Measurements from ENCODE around the gene SMARCAD1.
A peak's percentile ranks its signal among the peaks of the same experiment; 100 is the strongest.

Gene SMARCAD1, protein sequence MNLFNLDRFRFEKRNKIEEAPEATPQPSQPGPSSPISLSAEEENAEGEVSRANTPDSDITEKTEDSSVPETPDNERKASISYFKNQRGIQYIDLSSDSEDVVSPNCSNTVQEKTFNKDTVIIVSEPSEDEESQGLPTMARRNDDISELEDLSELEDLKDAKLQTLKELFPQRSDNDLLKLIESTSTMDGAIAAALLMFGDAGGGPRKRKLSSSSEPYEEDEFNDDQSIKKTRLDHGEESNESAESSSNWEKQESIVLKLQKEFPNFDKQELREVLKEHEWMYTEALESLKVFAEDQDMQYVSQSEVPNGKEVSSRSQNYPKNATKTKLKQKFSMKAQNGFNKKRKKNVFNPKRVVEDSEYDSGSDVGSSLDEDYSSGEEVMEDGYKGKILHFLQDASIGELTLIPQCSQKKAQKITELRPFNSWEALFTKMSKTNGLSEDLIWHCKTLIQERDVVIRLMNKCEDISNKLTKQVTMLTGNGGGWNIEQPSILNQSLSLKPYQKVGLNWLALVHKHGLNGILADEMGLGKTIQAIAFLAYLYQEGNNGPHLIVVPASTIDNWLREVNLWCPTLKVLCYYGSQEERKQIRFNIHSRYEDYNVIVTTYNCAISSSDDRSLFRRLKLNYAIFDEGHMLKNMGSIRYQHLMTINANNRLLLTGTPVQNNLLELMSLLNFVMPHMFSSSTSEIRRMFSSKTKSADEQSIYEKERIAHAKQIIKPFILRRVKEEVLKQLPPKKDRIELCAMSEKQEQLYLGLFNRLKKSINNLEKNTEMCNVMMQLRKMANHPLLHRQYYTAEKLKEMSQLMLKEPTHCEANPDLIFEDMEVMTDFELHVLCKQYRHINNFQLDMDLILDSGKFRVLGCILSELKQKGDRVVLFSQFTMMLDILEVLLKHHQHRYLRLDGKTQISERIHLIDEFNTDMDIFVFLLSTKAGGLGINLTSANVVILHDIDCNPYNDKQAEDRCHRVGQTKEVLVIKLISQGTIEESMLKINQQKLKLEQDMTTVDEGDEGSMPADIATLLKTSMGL

DNA sequence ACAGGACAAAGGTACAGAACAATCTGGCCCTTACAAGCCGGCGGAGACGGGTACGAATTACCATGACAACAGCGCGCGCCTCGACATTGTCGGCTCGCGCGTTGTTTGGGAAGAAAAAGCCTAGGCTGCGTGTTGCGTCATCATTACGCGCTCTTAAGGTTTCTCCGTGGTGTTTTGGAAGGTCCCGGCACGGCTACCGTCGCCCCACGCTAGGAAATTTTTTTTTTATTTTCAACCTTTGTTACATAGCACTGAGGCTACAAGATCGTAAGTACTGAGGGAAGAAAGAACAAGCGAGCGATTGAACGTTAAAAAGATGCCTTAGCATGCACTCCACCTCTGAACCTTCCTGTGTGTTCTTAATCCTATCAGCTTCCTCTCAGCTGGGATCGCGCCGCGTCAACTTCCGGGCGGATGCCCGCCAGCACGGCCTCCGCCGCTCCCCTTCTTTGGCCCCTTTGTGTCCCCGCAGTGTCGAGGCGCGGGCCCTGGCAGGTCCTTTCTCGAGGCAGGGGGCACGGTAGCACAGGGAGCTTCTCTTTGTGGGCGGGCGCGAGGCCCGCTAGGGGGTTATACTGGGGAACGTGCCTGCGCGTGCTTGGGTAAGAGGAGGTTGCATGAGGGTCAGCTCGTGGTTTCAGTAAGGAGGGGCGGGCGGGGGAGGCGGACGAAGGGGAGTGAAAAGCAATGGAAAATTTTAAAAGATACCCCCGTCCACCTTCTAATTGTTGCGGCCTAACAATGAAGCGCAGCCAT lies at the start of gene SMARCAD1:
TSS of gene SMARCAD1 (plus strand) at position 397 of the 756 bp plus-strand sequence. CDS start 530 bp downstream, outside the sequence.
- DNase-seq (ENCODE audit: low read depth in 3 of 3) = peak; percentile 65 to 78 (median 75)

DNA sequence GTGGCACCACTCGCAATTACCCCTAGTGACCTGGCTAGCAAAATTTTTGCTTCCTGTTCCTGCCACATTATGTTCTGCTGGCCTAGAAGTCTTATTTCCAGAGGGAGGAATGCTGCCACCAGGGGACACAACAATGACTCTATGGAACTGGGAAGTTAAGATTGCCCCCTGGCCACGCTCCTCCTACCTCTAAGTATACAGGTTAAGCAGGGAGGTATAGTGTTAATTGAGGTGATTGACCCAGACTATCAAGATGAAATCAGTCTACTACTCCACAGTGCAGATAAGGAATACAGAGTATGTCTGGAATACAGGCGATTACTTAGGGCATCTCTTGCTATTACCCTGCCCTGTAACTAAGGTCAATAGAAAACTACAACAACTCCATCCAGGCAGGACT lies 48.8 kb upstream of the SMARCAD1 start:
- no peak for DNase-seq (ENCODE audit: low read depth in 3 of 3)

DNA sequence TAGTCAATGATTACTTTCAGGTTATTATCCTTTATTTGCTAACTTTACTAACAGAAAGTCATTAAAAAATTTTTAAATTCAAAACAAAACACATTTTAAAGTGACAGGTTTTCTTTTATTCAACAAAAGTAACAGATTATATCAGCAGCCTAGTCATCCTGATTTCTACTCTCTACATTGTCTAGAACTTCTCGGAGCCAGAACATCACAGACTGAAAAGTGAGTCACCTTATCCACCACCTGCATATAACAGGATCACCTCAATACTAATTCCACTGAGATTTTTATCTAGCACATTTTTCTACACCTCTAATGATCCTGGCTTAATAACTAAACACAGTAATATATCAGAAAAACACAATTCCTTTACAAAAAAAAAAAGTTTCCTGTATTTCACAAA lies 47.9 kb upstream of the SMARCAD1 start:
- DNase-seq (ENCODE audit: low read depth in 3 of 3) = no peak

DNA sequence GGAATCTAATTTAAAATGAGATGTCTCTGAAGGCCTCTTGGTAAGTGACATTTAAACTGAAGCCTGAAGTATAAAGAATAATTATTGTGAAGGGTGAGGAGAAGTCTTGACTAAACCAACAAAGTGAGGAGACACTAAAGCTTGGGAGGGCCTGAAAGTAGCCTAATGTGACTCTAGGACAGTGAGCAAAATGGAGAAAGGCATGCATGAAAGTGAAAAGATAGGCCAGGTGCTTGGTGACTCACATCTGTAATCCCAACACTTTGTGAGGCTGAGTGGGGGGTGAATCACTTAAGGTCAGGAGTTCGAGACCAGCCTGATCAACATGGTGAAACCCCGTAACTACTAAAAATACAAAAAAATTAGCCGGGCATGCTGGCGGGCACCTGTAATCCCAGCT lies 46.9 kb upstream of the SMARCAD1 start:
- DNase-seq (ENCODE audit: low read depth in 3 of 3) = no peak

DNA sequence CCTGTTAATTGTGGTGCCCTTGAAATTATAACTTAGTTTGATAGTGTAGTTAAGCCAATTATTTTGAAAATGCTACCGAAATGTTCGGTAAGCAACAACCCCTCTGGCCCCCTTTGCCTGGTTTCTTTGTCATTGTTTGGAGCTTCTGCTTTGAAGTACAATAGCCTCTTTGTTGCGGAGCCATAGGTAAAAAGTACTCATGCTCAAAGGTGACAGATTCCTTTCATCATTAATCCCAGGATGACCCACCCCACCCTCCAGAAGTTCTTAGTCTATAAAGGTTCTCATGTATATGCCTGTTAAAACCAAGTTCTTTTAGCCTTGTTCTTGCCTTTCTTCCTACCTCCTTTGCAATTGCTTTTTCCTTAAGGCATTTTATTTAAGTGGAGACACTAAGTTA lies 42.4 kb upstream of the SMARCAD1 start:
- DNase-seq (ENCODE audit: low read depth in 3 of 3) = no peak

DNA sequence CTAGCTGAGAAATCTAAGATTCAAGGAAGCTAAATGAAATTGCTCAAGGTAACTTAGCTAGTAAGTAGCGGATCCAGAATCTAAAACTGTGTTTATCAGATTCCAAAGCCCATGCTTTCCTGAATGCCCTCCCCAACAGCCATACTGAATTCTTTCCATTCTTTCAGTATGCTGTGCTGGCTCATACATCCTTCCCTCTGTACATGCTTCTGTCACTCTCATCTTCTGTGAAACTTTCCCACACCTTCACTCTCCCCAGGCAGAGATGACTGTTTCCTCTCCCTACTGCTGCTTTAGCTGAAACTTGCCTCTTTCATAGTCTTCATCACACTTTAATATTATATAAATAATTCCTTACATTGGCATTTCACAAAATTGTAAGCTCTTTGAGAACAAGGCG lies 39.3 kb upstream of the SMARCAD1 start:
- no peak for DNase-seq (ENCODE audit: low read depth in 3 of 3)

DNA sequence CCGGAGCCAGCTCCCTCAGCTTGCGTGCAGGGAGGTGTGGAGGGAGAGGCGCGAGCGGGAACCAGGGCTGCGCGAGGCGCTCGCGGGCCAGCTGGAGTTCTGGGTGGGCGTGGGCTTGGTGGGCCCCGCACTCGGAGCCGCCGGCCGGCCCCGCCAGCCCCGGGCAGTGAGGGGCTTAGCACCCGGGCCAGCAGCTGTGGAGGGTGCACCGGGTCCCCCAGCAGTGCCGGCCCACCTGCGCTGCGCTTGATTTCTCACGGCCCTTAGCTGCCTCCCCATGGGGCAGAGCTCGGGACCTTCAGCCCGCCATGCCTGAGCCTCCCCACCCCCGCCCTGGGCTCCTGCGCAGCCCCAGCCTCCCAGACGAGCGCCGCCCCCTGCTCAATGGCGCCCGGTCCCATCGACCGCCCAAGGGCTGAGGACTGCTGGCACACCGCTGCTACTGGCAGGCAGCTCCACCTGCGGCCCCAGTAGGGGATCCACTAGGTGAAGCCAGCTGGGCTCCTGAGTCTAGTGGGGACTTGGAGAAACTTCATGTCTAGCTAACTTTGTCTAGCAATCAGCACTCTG lies 37.8 kb upstream of the SMARCAD1 start:
- DNase-seq (ENCODE audit: low read depth in 3 of 3) = no peak

DNA sequence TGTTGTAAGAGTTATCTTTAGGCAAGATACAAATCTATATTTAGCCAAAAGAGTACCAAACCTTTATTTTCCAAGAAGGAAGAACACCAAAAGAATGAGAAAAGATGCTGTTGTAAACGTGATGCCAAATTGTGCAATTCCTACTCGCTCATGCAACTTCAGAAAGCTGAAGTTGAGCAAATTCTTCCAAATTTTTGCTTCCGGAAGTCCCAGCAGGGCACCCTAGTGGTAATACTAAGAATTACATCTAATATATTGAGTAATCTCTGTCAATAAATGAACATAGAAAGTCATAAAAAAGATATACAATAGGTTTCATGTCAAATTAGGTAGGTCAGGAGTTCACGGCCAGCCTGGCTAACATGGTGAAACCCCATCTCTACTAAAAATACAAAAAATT lies 36.0 kb upstream of the SMARCAD1 start:
- no peak for DNase-seq (ENCODE audit: low read depth in 3 of 3)

DNA sequence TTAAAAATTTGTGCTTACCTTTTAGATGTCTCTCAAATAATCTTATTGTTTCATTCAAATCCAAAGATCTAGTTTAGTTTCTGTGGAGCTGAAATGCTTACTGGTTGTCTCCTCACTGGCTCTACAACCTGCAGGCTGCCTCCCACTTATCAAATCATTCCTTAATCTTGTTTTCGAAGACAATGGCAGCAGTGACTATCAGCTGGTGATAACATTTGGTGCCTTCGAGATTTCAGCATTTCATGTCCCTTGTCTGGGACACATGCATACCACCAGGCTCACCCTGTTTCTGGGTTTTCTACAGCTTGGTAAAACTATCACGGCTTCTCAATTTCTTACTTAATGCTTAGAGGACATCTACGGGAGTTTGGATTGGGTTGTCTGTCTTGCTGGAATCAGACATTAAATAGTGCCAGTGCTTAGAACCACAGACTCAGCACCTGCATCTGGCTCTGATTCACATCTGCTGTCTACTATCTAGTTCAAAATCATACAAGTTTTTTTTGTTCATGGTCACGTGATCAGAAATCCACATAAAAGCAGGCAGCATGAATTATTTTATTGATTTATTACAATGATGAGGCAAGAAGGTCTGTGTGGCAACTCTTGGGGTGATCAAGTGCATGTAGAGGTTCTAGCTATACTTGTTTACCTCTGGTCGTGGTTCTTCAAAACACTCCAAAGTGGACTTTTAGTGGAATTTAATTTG lies 32.0 kb upstream of the SMARCAD1 start:
- DNase-seq (ENCODE audit: low read depth in 3 of 3) = no peak

DNA sequence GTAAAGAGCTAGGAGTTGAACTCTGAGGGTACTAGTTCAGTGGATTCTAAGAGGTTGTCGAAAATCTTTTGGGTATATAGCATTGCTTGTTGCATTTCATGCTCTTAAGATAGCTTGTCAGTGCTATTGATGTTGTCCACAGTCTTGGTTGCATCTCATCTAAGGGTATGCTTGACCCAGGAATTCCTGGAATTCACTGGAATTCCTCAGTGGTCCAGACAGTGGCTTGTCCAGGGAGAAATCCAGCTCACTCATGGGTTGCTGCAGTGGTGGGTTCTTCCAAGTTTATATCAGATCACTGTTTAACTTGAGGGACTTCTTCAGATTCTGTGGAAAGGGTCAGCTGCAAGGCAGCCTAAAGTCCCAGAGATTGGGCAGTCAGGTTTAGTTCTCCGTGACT lies 29.8 kb upstream of the SMARCAD1 start:
- no peak for DNase-seq (ENCODE audit: low read depth in 3 of 3)

DNA sequence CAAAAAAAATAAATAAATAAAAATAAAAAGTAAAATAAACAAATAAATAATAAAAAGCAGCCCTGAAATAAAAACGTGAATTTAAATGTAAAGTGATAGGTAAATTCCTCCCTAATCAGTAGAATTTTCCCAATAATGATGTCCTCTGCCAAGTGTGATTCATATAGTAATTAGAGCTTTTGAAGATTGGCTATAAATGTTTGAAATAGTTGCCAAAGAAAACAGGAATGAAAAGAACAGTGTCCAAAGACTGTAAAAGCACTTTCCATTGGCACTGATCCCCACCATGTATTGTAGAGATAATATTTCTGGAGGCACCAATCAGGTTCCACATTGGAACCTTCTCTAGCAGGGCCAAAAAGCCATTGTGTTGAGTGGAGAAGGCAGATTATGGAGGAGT lies 25.9 kb upstream of the SMARCAD1 start:
- no peak for DNase-seq (ENCODE audit: low read depth in 3 of 3)

DNA sequence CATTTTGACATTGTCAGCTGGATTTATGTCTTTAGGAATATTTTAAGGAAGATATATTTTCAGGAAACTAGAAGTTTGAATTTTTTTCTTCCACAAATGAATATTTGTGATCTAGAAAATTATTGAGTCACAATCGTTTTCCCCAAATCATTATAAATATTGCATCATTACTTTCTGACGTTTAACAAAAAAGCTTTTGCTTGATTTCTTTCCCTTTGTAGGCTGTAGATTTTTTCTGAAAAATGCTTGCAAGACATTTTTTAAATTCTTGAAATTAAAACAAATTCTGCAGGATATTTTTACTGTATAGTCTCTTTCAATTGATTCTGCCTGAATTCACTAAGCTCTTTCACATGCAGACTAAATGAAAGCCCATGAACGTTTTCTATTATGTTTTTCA lies 4.9 kb upstream of the SMARCAD1 start:
- no peak for DNase-seq (ENCODE audit: low read depth in 3 of 3)

DNA sequence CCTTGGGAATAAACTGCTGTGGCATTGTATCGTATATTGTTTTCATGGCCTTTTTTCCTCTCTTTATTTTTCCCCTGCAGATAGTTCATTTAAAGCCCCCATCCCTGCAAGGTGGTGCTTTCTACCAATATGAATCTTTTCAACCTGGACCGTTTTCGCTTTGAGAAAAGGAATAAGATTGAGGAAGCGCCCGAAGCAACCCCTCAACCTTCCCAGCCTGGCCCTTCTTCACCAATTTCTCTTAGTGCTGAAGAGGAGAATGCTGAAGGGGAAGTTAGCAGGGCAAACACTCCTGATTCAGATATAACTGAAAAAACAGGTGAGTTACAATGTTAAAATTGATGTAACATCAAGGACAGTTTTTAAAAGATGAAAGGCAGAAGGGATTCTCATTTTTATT lies 601 bp downstream of the SMARCAD1 start:
- no peak for DNase-seq (ENCODE audit: low read depth in 3 of 3)

DNA sequence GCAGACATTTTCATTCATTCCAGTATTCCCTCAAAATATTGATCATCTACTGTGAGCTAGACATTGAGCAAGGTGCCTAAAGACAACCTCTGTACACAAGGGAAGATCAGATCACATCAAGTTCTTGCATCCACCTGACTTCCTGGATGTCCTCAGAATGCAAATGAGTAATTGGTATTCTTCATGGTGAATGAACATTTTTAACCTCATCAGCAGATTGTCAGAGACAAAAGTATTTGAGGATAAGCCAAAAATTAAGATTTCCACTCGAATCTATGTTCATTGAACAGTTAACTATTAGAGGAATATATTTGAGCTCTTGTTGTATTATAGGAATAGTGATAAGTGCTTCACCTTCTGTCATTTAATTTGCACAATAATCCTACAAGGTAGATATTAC lies 1.3 kb downstream of the SMARCAD1 start:
- DNase-seq (ENCODE audit: low read depth in 3 of 3) = no peak

DNA sequence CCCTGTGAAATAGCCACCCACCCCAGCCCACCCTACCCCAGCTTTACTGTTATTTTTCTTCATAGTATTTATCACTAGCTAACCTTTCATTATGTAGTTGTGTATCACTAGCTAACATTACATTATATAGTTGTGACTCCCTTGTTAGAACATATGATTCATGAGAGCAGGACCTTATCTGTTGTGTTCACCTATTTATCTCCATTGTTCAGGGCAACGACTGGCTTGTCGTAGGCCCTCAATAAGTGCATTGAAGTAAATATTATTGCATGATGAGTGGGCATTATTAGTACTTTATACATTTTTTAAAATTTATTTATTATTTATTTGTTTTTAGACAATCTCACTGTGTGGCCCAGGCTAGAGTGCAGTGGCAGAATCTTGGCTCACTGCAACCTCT lies 4.2 kb downstream of the SMARCAD1 start:
- DNase-seq (ENCODE audit: low read depth in 3 of 3) = no peak

DNA sequence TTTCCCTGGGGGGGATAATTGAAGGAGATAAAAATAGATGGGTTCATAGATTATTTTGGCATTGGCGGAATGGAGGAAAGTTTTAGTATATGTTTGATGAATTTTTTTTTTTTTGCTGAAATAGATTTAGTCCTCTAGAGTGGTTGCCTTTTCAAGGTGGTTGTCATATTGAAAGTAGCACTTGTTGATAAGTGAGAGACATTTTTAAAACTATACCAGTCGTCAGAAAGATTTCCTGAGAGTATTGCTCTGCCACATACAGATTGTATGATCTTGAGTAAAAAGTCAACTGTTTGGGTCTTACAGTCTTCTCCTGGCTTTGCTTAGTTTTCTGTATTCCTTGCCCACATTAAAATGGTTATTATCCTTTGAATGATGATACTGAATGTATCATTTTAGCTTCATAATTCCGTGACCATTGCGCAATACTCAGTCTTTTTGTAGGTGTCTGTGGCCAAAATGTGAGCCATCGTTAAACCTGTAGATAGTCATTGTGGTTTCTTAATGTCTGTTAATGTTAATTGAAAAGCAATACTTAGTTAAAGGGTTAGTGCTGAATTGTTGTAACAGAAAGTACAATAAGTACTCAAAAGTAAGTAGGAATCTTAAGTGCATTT lies 7.1 kb downstream of the SMARCAD1 start:
- no peak for DNase-seq (ENCODE audit: low read depth in 3 of 3)

DNA sequence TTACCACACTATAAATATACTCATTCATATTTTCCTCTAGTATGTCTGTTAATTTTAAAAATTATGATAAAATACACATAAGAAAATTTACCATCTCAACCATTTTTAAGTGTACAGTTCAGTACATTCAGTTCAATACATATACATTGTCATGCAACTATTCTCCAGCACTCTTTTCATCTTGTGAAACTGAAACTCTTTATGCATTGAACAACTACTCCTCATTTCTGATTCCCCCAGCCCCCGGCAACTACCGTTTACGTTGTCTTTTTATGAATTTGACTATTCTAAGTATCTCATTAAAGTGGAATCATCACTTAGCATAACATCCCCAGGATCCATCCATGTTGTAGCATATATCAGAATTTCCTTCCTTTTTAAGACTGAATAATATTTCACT lies 8.7 kb downstream of the SMARCAD1 start:
- no peak for DNase-seq (ENCODE audit: low read depth in 3 of 3)

DNA sequence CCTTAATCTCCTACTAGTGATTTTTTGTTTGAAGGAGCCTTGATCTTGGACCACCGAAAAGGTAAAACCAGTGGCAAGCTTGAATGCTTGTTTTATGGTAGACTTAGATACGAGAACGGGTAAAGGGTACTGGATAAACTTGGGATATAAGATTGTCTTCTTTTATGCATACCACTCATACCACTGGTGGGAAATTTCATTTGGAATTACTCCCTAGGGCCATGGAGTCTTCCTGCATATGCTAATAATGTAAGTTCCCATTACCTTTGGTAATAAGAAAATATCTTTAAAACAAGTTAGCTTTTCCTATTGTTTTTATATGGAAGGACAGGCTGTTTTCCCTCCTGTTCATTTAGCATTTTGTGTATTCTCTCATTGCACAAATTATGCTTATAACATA lies 11.7 kb downstream of the SMARCAD1 start:
- DNase-seq (ENCODE audit: low read depth in 3 of 3) = no peak

DNA sequence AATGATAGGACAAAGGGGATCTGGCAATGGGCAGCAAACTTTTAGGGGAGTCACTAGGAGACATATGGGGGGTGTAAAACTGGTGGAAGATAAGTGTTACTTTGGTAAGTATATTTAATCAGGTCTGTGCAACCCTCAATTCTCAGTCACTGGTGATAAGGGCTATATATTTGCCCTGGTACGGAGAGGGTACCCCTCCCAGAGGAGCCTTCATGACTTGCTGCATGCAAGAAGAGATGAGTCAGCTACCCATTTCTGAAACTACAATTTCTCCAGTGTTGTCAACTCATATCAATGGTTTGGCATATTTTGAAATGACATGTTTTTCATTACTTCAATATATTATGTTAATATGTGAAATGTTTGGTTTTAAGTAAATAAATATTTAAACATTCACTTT lies 14.3 kb downstream of the SMARCAD1 start:
- no peak for DNase-seq (ENCODE audit: low read depth in 3 of 3)

DNA sequence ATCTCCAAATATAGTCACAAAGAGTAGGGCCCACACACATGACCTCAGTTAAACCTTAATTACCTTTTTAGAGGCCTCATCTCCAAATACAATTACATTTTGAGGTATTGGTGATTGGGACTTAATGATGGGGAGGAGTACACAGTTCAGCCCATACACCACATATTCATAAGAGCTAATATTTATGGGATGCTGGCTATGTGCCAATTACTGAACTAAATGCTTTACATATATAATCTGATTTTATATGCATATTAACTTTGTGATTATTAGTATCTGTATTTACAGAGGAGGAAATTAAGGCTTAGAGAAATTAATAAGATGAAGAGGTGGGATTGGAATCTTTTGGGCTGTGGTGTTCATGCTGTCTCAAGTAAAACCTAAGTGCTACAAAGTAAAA lies 17.8 kb downstream of the SMARCAD1 start:
- DNase-seq (ENCODE audit: low read depth in 3 of 3) = no peak

DNA sequence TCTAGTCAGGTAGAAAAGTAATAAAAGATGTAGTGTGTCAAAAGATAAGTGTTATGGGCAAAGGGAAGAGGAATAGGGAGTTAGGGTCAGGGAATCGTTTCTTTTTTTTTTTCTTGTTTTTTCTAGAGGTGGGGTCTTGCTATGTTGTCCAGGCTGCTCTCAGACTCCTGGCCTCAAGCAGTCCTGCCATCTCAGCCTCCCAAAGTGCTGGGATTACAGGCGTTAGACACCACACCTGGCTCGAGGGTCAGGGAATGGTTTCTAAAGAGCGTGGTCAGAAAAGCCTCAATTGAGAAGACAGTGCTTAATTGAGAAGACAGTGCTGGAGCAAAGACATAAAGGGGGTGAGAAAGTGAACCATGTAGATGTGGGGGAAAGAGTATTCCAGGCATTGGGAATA lies 19.1 kb downstream of the SMARCAD1 start:
- no peak for DNase-seq (ENCODE audit: low read depth in 3 of 3)
